HG03565 (cell line): Measurements from ENCODE around the gene ANO9.

ENCODE experiments used
- ATAC-seq: cut with Tn5 transposase; IDR thresholded peaks from one replicate; pipeline ENCODE4 v1.9.1; 2021; ENCODE audit warnings: mild to moderate bottlenecking, moderate library complexity; ENCODE audit not compliant: unreplicated experiment

The ANO9 gene

GRCh38 chr11:372809-373715, 68.7 kb downstream of the ANO9 start:
- ATAC-seq: no peak

- no peak for ATAC-seq
Measured at GRCh38 chr11:371716-372590, 69.9 kb downstream of the ANO9 start.

- ATAC-seq: no peak
Measured at GRCh38 chr11:371051-371450, 70.8 kb downstream of the ANO9 start.

GRCh38 chr11:370070-370941, 71.5 kb downstream of the ANO9 start:
- no peak for ATAC-seq

- ATAC-seq: no peak
Measured at GRCh38 chr11:369336-370018, 72.3 kb downstream of the ANO9 start, which contains the start of gene B4GALNT4. Gene B4GALNT4 (plus strand): TSS chr11:369499. CDS start chr11:369804, 305 bp downstream.

- ATAC-seq: no peak
Measured at GRCh38 chr11:368414-369335, 73.1 kb downstream of the ANO9 start.

GRCh38 chr11:367956-368413, 73.8 kb downstream of the ANO9 start:
- ATAC-seq: no peak
